Activated CD8-positive, alpha-beta memory T cell treated with anti-CD3 and anti-CD28 coated beads, Interleukin-2, amount 10 ng/mL, durations not matched to agents 7 days and 5 days (primary cell): Measurements from ENCODE around the gene CREBL2. TPM values are rescaled to one million over a fixed set of nuclear protein-coding genes. Genes with fewer than 3 reads are reported as not detected.
"Not testable (repeated sequence)": the region's sequence is repeated elsewhere in the genome, so short reads cannot be mapped to it uniquely, and the experiment has no call there.

Experiments
- ATAC-seq: fragments of 150-1000 bp; cut with Tn5 transposase; one replicate; pipeline ENCODE4 v1.10.0; 2021; ENCODE audit warnings: moderate library complexity
- CTCF ChIA-PET: fragments of 350-600 bp; sonication (Branson Sonifier 250); formaldehyde crosslinking; loops from one replicate; lab custom pipeline; 2021; ENCODE audit warnings: antibody characterized with exemption; lab: Charles Lee
- DNase-seq: peaks from one replicate; pipeline ENCODE4 v3.0.0-alpha.2; 2020
- H3K27ac Mint-ChIP-seq: one replicate; pipeline ENCODE4 v1.8.0; 2021; ENCODE audit warnings: mild to moderate bottlenecking, mixed read lengths
- H3K27me3 Mint-ChIP-seq: one replicate; pipeline ENCODE4 v1.8.0; 2021; ENCODE audit warnings: mixed read lengths
- H3K36me3 Mint-ChIP-seq: one replicate; pipeline ENCODE4 v1.8.0; 2021; ENCODE audit warnings: mild to moderate bottlenecking, mixed read lengths
- H3K4me1 Mint-ChIP-seq: one replicate; pipeline ENCODE4 v1.8.0; 2021; ENCODE audit warnings: mixed read lengths
- H3K4me3 Mint-ChIP-seq: one replicate; pipeline ENCODE4 v1.8.0; 2021; ENCODE audit warnings: mild to moderate bottlenecking, moderate library complexity, mixed read lengths
- H3K9me3 Mint-ChIP-seq: one replicate; pipeline ENCODE4 v1.8.0; 2022; ENCODE audit warnings: low read depth, mixed read lengths
- total RNA-seq, 2 experiments: library from RNA; stranded (reverse); gene quantifications; one replicate each; pipeline ENCODE4 v1.2.3, GENCODE V29; 2021

CREBL2 gene
- 10 to 100 TPM; 16.3 to 20.5 TPM for total RNA-seq

- Mint-ChIP-seq H3K27ac (peak within 1 kb of the TSS; percentile 95), H3K27me3 (no peaks in the 10 kb centered on the region), H3K9me3 (no peaks in the 10 kb centered on the region), H3K4me1 (peaks cover 55% of the 10 kb centered on the region), H3K4me3 (peak within 1 kb of the TSS; percentile 82), H3K36me3 (peaks cover 13% of the 10 kb centered on the region)
- DNase-seq (peak; percentile 89), ATAC-seq (peak; percentile 89)
- CTCF ChIA-PET = interaction anchor here (1.0 to 1.4 kb wide), 7 partner anchors 31 to 235 kb away, joined by 3 to 9 read pairs (median 4); no protein-coding TSS in a partner anchor
Measured at GRCh38 chr12:12611512-12612306, at the start of gene CREBL2. TSS of gene CREBL2 (plus strand) at chr12:12611876. CDS start at chr12:12612173, 297 bp downstream.

GRCh38 chr12:12562016-12562483 lies 49.6 kb upstream of the CREBL2 start:
- H3K4me1 Mint-ChIP-seq = peaks cover 41% of the 10 kb centered on the region
- H3K36me3 Mint-ChIP-seq = peaks cover 24% of the 10 kb centered on the region
- DNase-seq = peak; percentile 49
- H3K27me3 Mint-ChIP-seq = no peaks in the 10 kb centered on the region
- peak; percentile 6 for ATAC-seq
- H3K27ac Mint-ChIP-seq = peak overlapping the region; percentile 92
- H3K4me3 Mint-ChIP-seq = peak overlapping the region; percentile 78
- CTCF ChIA-PET = interaction anchor here (1.1 to 2.7 kb wide), 5 partner anchors 14 to 185 kb away, joined by 3 to 41 read pairs (median 6); no protein-coding TSS in a partner anchor
- no peaks in the 10 kb centered on the region for H3K9me3 Mint-ChIP-seq

- CTCF ChIA-PET = interaction anchor here (0.8 to 2.7 kb wide), 19 partner anchors 10 to 235 kb away, joined by 3 to 41 read pairs (median 5); partner anchors contain the start of gene GPR19
- H3K27ac Mint-ChIP-seq = peak within 1 kb of the TSS; percentile 95
- peaks cover 38% of the 10 kb centered on the region for H3K4me1 Mint-ChIP-seq
- DNase-seq (peak; percentile 91), ATAC-seq (peak; percentile 89)
- H3K36me3 Mint-ChIP-seq = peaks cover 21% of the 10 kb centered on the region
- no peaks in the 10 kb centered on the region for H3K9me3 Mint-ChIP-seq
- H3K27me3 Mint-ChIP-seq = no peaks in the 10 kb centered on the region
- H3K4me3 Mint-ChIP-seq = peak within 1 kb of the TSS; percentile 81
Measured at GRCh38 chr12:12562585-12563261, 49.0 kb upstream of the CREBL2 start, which contains the start of gene DUSP16. TSS of gene DUSP16 (minus strand) at chr12:12562863. CDS start at chr12:12521098, 41,765 bp downstream.

GRCh38 chr12:12563290-12563928 lies 48.3 kb upstream of the CREBL2 start:
- CTCF ChIA-PET = interaction anchor here (0.8 to 2.7 kb wide), 26 partner anchors 9 to 250 kb away, joined by 3 to 41 read pairs (median 4); partner anchors contain the start of genes DDX47 and GPR19
- Mint-ChIP-seq H3K36me3 (peaks cover 16% of the 10 kb centered on the region), H3K27me3 (no peaks in the 10 kb centered on the region), H3K4me1 (peaks cover 32% of the 10 kb centered on the region), H3K4me3 (peak overlapping the region; percentile 81), H3K9me3 (no peaks in the 10 kb centered on the region), H3K27ac (peak overlapping the region; percentile 95)
- DNase-seq = no peak
- no peak for ATAC-seq

GRCh38 chr12:12564911-12565310 lies 46.8 kb upstream of the CREBL2 start:
- Mint-ChIP-seq H3K27me3 (peaks cover 4% of the 10 kb centered on the region), H3K36me3 (peaks cover 6% of the 10 kb centered on the region), H3K4me1 (peaks cover 20% of the 10 kb centered on the region), H3K4me3 (no peak overlapping the region), H3K9me3 (no peaks in the 10 kb centered on the region), H3K27ac (no peak overlapping the region)
- DNase-seq = no peak
- CTCF ChIA-PET = interaction anchor here (1.0 to 2.7 kb wide), 10 partner anchors 8 to 249 kb away, joined by 3 to 41 read pairs (median 6); partner anchors contain the start of gene DDX47
- ATAC-seq = no peak

- ATAC-seq, CTCF ChIA-PET, H3K27me3 Mint-ChIP-seq, H3K9me3 Mint-ChIP-seq, H3K4me3 Mint-ChIP-seq, H3K27ac Mint-ChIP-seq, DNase-seq, H3K36me3 Mint-ChIP-seq: not testable (repeated sequence)
- peaks cover 16% of the 10 kb centered on the region for H3K4me1 Mint-ChIP-seq
Measured at GRCh38 chr12:12565971-12566370, 45.7 kb upstream of the CREBL2 start.

- H3K36me3 Mint-ChIP-seq = peaks cover 3% of the 10 kb centered on the region
- DNase-seq (no peak), ATAC-seq (no peak)
- CTCF ChIA-PET = interaction anchor here (0.7 to 1.7 kb wide), 4 partner anchors 9 to 69 kb away, joined by 3 to 10 read pairs (median 4); partner anchors contain the start of gene DUSP16
- peaks cover 5% of the 10 kb centered on the region for H3K27me3 Mint-ChIP-seq
- no peak overlapping the region for H3K27ac Mint-ChIP-seq
- H3K4me3 Mint-ChIP-seq = no peak overlapping the region
- peaks cover 3% of the 10 kb centered on the region for H3K4me1 Mint-ChIP-seq
- no peaks in the 10 kb centered on the region for H3K9me3 Mint-ChIP-seq
Measured at GRCh38 chr12:12572659-12573058, 39.0 kb upstream of the CREBL2 start.

GRCh38 chr12:12577786-12578185 lies 33.9 kb upstream of the CREBL2 start:
- DNase-seq = no peak
- H3K4me1 Mint-ChIP-seq = peaks cover 18% of the 10 kb centered on the region
- H3K27me3 Mint-ChIP-seq = no peaks in the 10 kb centered on the region
- ATAC-seq = no peak
- H3K4me3 Mint-ChIP-seq = no peak overlapping the region
- H3K9me3 Mint-ChIP-seq = no peaks in the 10 kb centered on the region
- CTCF ChIA-PET = interaction anchor here (4.5 kb wide), 1 partner anchor 14 kb away, joined by 16 read pairs; the partner anchor contains the start of gene DUSP16
- H3K27ac Mint-ChIP-seq = no peak overlapping the region
- no peaks in the 10 kb centered on the region for H3K36me3 Mint-ChIP-seq

- CTCF ChIA-PET, ATAC-seq, H3K4me3 Mint-ChIP-seq, H3K27ac Mint-ChIP-seq, H3K9me3 Mint-ChIP-seq, DNase-seq, H3K36me3 Mint-ChIP-seq, H3K27me3 Mint-ChIP-seq: not testable (repeated sequence)
- H3K4me1 Mint-ChIP-seq = peaks cover 29% of the 10 kb centered on the region
Measured at GRCh38 chr12:12580716-12581115, 31.0 kb upstream of the CREBL2 start.

GRCh38 chr12:12582193-12582881 lies 29.3 kb upstream of the CREBL2 start:
- DNase-seq (peak; percentile 45), ATAC-seq (peak; percentile 54)
- Mint-ChIP-seq H3K27ac (peak overlapping the region; percentile 81), H3K4me3 (no peak overlapping the region), H3K36me3 (peaks cover 1% of the 10 kb centered on the region), H3K9me3 (no peaks in the 10 kb centered on the region), H3K27me3 (no peaks in the 10 kb centered on the region), H3K4me1 (peaks cover 29% of the 10 kb centered on the region)
- CTCF ChIA-PET = interaction anchor here (0.6 to 1.1 kb wide), 3 partner anchors 24 to 683 kb away, joined by 3 read pairs; no protein-coding TSS in a partner anchor

- H3K27ac Mint-ChIP-seq = peak overlapping the region; percentile 81
- H3K27me3 Mint-ChIP-seq = no peaks in the 10 kb centered on the region
- peaks cover 2% of the 10 kb centered on the region for H3K36me3 Mint-ChIP-seq
- no peak overlapping the region for H3K4me3 Mint-ChIP-seq
- CTCF ChIA-PET = interaction anchor here (1.0 to 1.1 kb wide), 2 partner anchors 24 to 154 kb away, joined by 3 read pairs; no protein-coding TSS in a partner anchor
- peaks cover 27% of the 10 kb centered on the region for H3K4me1 Mint-ChIP-seq
- ATAC-seq (peak; percentile 87), DNase-seq (peak; percentile 71)
- peaks cover under 1% of the 10 kb centered on the region for H3K9me3 Mint-ChIP-seq
Measured at GRCh38 chr12:12582895-12583303, 28.8 kb upstream of the CREBL2 start.
